Stimulated activated CD4-positive, alpha-beta T cell treated with anti-CD3 and anti-CD28 coated beads, Interleukin-15, amount 100 ng/mL, for 48 hours (primary cell): ENCODE data around the gene CYP26A1.

Source experiments
- DNase-seq, 2 donors: peaks; one replicate each; pipeline ENCODE4 v3.0.0-alpha.2; 2020; ENCODE audit warnings: low read depth in 2 of 2

CYP26A1 gene

GRCh38 chr10:93064874-93065660, 8.6 kb upstream of the CYP26A1 start:
- DNase-seq = no peak

GRCh38 chr10:93065675-93066543, 7.8 kb upstream of the CYP26A1 start:
- no peak for DNase-seq

- DNase-seq = no peak
Observed at GRCh38 chr10:93066544-93066913, 7.2 kb upstream of the CYP26A1 start.

- DNase-seq = no peak
Observed at GRCh38 chr10:93067443-93068365, 6.0 kb upstream of the CYP26A1 start.

- no peak for DNase-seq
Observed at GRCh38 chr10:93068411-93069244, 5.1 kb upstream of the CYP26A1 start.

- no peak for DNase-seq
Observed at GRCh38 chr10:93069245-93069561, 4.5 kb upstream of the CYP26A1 start.

- DNase-seq = no peak
Observed at GRCh38 chr10:93070378-93071176, 3.1 kb upstream of the CYP26A1 start.

- no peak for DNase-seq
Observed at GRCh38 chr10:93071177-93071472, 2.6 kb upstream of the CYP26A1 start.

GRCh38 chr10:93071674-93072224, 1.9 kb upstream of the CYP26A1 start:
- no peak for DNase-seq

GRCh38 chr10:93072225-93072712, 1.4 kb upstream of the CYP26A1 start:
- no peak for DNase-seq

- no peak for DNase-seq
Observed at GRCh38 chr10:93072713-93073538, 767 bp upstream of the CYP26A1 start.

GRCh38 chr10:93074147-93074596, 479 bp downstream of the CYP26A1 start:
- DNase-seq = no peak

- DNase-seq = no peak
Observed at GRCh38 chr10:93074597-93075368, 1.1 kb downstream of the CYP26A1 start.

- DNase-seq = no peak
Observed at GRCh38 chr10:93075369-93076221, 1.9 kb downstream of the CYP26A1 start.

GRCh38 chr10:93076871-93077270, 3.2 kb downstream of the CYP26A1 start:
- no peak for DNase-seq

GRCh38 chr10:93077860-93078337, 4.2 kb downstream of the CYP26A1 start:
- no peak for DNase-seq

- no peak for DNase-seq
Observed at GRCh38 chr10:93079663-93080349, 6.1 kb downstream of the CYP26A1 start.
